ENCODE measurements around the gene DLGAP1.
A peak's percentile ranks its signal among the peaks of the same experiment; 100 is the strongest.

Gene DLGAP1

GRCh38 chr18:3649135-3649632, 805.9 kb downstream of the DLGAP1 start:
- H3K4me3 ChIP-seq (ENCODE audit: low read length) = no peak overlapping the region
- peaks cover 14% of the 10 kb centered on the region for H3K4me1 ChIP-seq (ENCODE audit: control insufficient read depth, insufficient read depth, low read length)
- no peak overlapping the region for H3K9ac ChIP-seq (ENCODE audit: low read length)
- H3K9me3 ChIP-seq (ENCODE audit: control insufficient read depth, low read length) = no peaks in the 10 kb centered on the region
- no peaks in the 10 kb centered on the region for H3K36me3 ChIP-seq (ENCODE audit: control insufficient read depth, insufficient read depth, low read length)
- no peaks in the 10 kb centered on the region for H3K27me3 ChIP-seq (ENCODE audit: control insufficient read depth, insufficient read depth, low read length)

DNA sequence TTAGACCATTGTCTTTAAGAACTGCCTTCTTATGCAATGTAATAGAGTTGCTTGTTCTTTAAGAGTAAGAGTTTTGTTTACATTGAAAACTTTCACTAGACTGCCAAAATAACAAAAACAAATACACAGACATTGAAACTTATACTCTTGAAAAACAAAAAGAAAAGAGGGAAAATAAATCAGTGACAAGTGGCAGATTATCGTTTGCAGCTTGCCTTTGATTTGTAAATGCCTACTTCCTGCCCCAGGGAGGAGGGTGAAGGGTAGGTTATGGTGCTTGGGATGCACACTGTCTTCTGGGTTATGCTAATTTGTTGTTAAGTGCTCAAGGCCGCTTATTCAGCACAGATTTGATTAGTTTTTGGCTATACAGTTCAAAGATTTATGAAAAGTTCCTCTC, 806.5 kb downstream of the DLGAP1 start:
- Histone ChIP-seq H3K4me1 (ENCODE audit: control insufficient read depth, insufficient read depth, low read length) (peaks cover 10% of the 10 kb centered on the region), H3K27me3 (ENCODE audit: control insufficient read depth, insufficient read depth, low read length) (no peaks in the 10 kb centered on the region)

GRCh38 chr18:3648200-3648599, 806.9 kb downstream of the DLGAP1 start:
- Histone ChIP-seq H3K9me3 (ENCODE audit: control insufficient read depth, low read length) (no peaks in the 10 kb centered on the region), H3K4me3 (ENCODE audit: low read length) (no peak overlapping the region), H3K36me3 (ENCODE audit: control insufficient read depth, insufficient read depth, low read length) (no peaks in the 10 kb centered on the region)

More for the DNA sequence above, 806.5 kb downstream of the DLGAP1 start:
- Histone ChIP-seq H3K9ac (ENCODE audit: low read length) (no peak overlapping the region), H3K36me3 (ENCODE audit: control insufficient read depth, insufficient read depth, low read length) (no peaks in the 10 kb centered on the region), H3K9me3 (ENCODE audit: control insufficient read depth, low read length) (no peaks in the 10 kb centered on the region), H3K4me3 (ENCODE audit: low read length) (no peak overlapping the region)

GRCh38 chr18:3647636-3648035, 807.5 kb downstream of the DLGAP1 start:
- Histone ChIP-seq H3K36me3 (ENCODE audit: control insufficient read depth, insufficient read depth, low read length) (no peaks in the 10 kb centered on the region), H3K4me3 (ENCODE audit: low read length) (no peak overlapping the region), H3K9ac (ENCODE audit: low read length) (no peak overlapping the region), H3K4me1 (ENCODE audit: control insufficient read depth, insufficient read depth, low read length) (peaks cover 9% of the 10 kb centered on the region), H3K27me3 (ENCODE audit: control insufficient read depth, insufficient read depth, low read length) (no peaks in the 10 kb centered on the region), H3K9me3 (ENCODE audit: control insufficient read depth, low read length) (no peaks in the 10 kb centered on the region)

More at GRCh38 chr18:3648200-3648599, 806.9 kb downstream of the DLGAP1 start:
- Histone ChIP-seq H3K27me3 (ENCODE audit: control insufficient read depth, insufficient read depth, low read length) (no peaks in the 10 kb centered on the region), H3K4me1 (ENCODE audit: control insufficient read depth, insufficient read depth, low read length) (peaks cover 10% of the 10 kb centered on the region), H3K9ac (ENCODE audit: low read length) (no peak overlapping the region)

DNA sequence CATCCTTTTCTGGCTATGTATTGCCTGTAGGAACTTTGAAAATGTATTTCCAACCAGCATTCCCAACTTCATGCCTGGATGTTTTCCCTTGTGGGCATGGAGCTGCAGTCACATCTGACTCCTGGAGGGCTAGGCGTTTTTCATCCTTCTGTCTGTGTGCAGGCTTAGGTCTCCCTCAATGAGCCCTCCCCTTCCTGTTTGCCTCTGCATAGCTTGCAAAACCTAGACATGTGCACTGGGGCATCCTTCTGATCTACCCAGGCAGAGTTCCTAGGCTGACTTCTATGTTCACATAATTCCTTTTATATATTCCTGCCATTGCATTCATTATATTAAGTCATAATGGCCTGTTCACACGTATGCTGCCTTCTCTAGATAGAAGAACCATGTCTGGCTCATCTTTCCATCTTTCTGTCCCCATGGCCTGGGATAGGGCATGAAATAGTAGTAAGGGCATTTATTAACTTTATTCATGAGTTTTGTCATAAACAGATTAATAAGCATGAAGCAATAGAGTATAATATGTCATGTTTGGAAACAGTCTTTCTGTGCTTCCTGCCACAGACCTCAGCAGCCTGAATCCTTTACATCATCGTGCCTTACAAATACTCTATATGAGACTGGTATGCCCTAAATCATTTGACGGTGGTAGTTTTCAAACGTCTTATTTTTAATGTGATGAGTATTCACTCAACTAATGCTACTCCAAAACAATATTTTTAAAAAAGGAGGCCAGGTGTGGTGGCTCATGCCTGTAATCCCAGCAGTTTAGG, 809.5 kb downstream of the DLGAP1 start:
- Histone ChIP-seq H3K9ac (ENCODE audit: low read length) (no peak overlapping the region), H3K9me3 (ENCODE audit: control insufficient read depth, low read length) (no peaks in the 10 kb centered on the region), H3K4me3 (ENCODE audit: low read length) (no peak overlapping the region), H3K36me3 (ENCODE audit: control insufficient read depth, insufficient read depth, low read length) (no peaks in the 10 kb centered on the region), H3K4me1 (ENCODE audit: control insufficient read depth, insufficient read depth, low read length) (peaks cover 9% of the 10 kb centered on the region), H3K27me3 (ENCODE audit: control insufficient read depth, insufficient read depth, low read length) (peaks cover 2% of the 10 kb centered on the region)

- no peak overlapping the region for H3K9ac ChIP-seq (ENCODE audit: low read length)
- no peaks in the 10 kb centered on the region for H3K27me3 ChIP-seq (ENCODE audit: control insufficient read depth, insufficient read depth, low read length)
- H3K36me3 ChIP-seq (ENCODE audit: control insufficient read depth, insufficient read depth, low read length) = no peaks in the 10 kb centered on the region
- no peaks in the 10 kb centered on the region for H3K4me1 ChIP-seq (ENCODE audit: control insufficient read depth, insufficient read depth, low read length)
- no peaks in the 10 kb centered on the region for H3K9me3 ChIP-seq (ENCODE audit: control insufficient read depth, low read length)
- H3K4me3 ChIP-seq (ENCODE audit: low read length) = no peak overlapping the region
Observed at GRCh38 chr18:3634250-3634939, 820.7 kb downstream of the DLGAP1 start.

DNA sequence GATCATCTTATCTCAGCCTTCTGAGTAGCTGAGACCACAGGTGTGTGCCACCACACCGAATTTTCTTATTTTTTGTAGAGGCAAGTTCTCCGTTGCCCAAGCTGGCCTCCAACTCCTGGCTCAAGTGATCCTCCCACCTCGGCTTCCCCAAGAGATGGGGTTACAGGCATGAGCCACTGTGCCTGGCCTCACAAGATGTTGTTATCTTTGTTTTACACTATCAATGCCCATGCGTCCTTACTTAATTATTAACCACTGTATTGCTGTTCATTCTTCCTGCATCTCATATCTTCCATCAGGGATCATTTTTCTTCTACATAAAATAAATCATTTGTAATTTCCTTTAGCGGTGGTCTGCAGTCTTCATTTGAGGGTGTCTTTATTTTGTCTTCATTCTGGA, 823.2 kb downstream of the DLGAP1 start:
- Histone ChIP-seq H3K9me3 (ENCODE audit: control insufficient read depth, low read length) (no peaks in the 10 kb centered on the region), H3K4me3 (ENCODE audit: low read length) (no peak overlapping the region), H3K27me3 (ENCODE audit: control insufficient read depth, insufficient read depth, low read length) (no peaks in the 10 kb centered on the region), H3K4me1 (ENCODE audit: control insufficient read depth, insufficient read depth, low read length) (no peaks in the 10 kb centered on the region), H3K36me3 (ENCODE audit: control insufficient read depth, insufficient read depth, low read length) (no peaks in the 10 kb centered on the region), H3K9ac (ENCODE audit: low read length) (no peak overlapping the region)

GRCh38 chr18:3626929-3627458, 828.1 kb downstream of the DLGAP1 start:
- no peaks in the 10 kb centered on the region for H3K27me3 ChIP-seq (ENCODE audit: control insufficient read depth, insufficient read depth, low read length)
- no peak overlapping the region for H3K4me3 ChIP-seq (ENCODE audit: low read length)
- H3K4me1 ChIP-seq (ENCODE audit: control insufficient read depth, insufficient read depth, low read length) = peaks cover 38% of the 10 kb centered on the region
- H3K9me3 ChIP-seq (ENCODE audit: control insufficient read depth, low read length) = no peaks in the 10 kb centered on the region
- H3K36me3 ChIP-seq (ENCODE audit: control insufficient read depth, insufficient read depth, low read length) = no peaks in the 10 kb centered on the region
- no peak overlapping the region for H3K9ac ChIP-seq (ENCODE audit: low read length)

GRCh38 chr18:3625742-3626091, 829.4 kb downstream of the DLGAP1 start:
- H3K9ac ChIP-seq (ENCODE audit: low read length) = no peak overlapping the region
- H3K4me3 ChIP-seq (ENCODE audit: low read length) = no peak overlapping the region
- no peaks in the 10 kb centered on the region for H3K36me3 ChIP-seq (ENCODE audit: control insufficient read depth, insufficient read depth, low read length)
- H3K4me1 ChIP-seq (ENCODE audit: control insufficient read depth, insufficient read depth, low read length) = peaks cover 51% of the 10 kb centered on the region
- H3K9me3 ChIP-seq (ENCODE audit: control insufficient read depth, low read length) = no peaks in the 10 kb centered on the region
- H3K27me3 ChIP-seq (ENCODE audit: control insufficient read depth, insufficient read depth, low read length) = no peaks in the 10 kb centered on the region

GRCh38 chr18:3624935-3625741, 830.0 kb downstream of the DLGAP1 start:
- no peaks in the 10 kb centered on the region for H3K36me3 ChIP-seq (ENCODE audit: control insufficient read depth, insufficient read depth, low read length)
- H3K4me1 ChIP-seq (ENCODE audit: control insufficient read depth, insufficient read depth, low read length) = peaks cover 52% of the 10 kb centered on the region
- H3K9ac ChIP-seq (ENCODE audit: low read length) = peak overlapping the region; percentile 44
- H3K9me3 ChIP-seq (ENCODE audit: control insufficient read depth, low read length) = no peaks in the 10 kb centered on the region
- no peaks in the 10 kb centered on the region for H3K27me3 ChIP-seq (ENCODE audit: control insufficient read depth, insufficient read depth, low read length)
- no peak overlapping the region for H3K4me3 ChIP-seq (ENCODE audit: low read length)

- Histone ChIP-seq H3K9ac (ENCODE audit: low read length) (peak overlapping the region; percentile 44), H3K4me1 (ENCODE audit: control insufficient read depth, insufficient read depth, low read length) (peaks cover 52% of the 10 kb centered on the region), H3K27me3 (ENCODE audit: control insufficient read depth, insufficient read depth, low read length) (no peaks in the 10 kb centered on the region), H3K4me3 (ENCODE audit: low read length) (no peak overlapping the region), H3K36me3 (ENCODE audit: control insufficient read depth, insufficient read depth, low read length) (no peaks in the 10 kb centered on the region), H3K9me3 (ENCODE audit: control insufficient read depth, low read length) (no peaks in the 10 kb centered on the region)
Observed at GRCh38 chr18:3624546-3624934, 830.6 kb downstream of the DLGAP1 start.
